ENCODE results near the gene MACROD2. TPM values are rescaled to one million over a fixed set of nuclear protein-coding genes. Genes with fewer than 3 reads are reported as not detected.

Gene MACROD2
- total and polyA plus RNA-seq, 2 experiments from 2014 or later, result 2.8 to 4.3 TPM

GRCh38 chr20:14401479-14402138, 406.3 kb downstream of the MACROD2 start (continued):
- TF ChIP-seq ZNF462 (CRISPR knock-in tag; IDR thresholded peaks at IDR 0.05) (no peak), POLR2AphosphoS5 (IDR thresholded peaks at IDR 0.05; ENCODE audit: low read depth) (no peak), CTCF (conservative IDR thresholded peaks at IDR 0.05; ENCODE audit: low read depth in 2 of 2) (no peak)

- no peak overlapping the region for H3K4me2 ChIP-seq
- peaks cover 9% of the 10 kb centered on the region; the same call in 1 of the 2 replicates for H3K4me1 ChIP-seq (ENCODE audit: insufficient read depth)
Observed at GRCh38 chr20:14404515-14404914, 409.2 kb downstream of the MACROD2 start.

More at GRCh38 chr20:14404515-14404914, 409.2 kb downstream of the MACROD2 start:
- H3K27ac ChIP-seq (ENCODE audit: low read depth), result no peak overlapping the region
- no peak overlapping the region for H3K4me3 ChIP-seq
- no peak overlapping the region for H3K4me3 Mint-ChIP-seq
- H3F3A ChIP-seq (replicated peaks; ENCODE audit: low read depth), result no peaks in the 10 kb centered on the region
- H3K27ac Mint-ChIP-seq, result no peak overlapping the region
- no peaks in the 10 kb centered on the region for H3K9me2 ChIP-seq (ENCODE audit: insufficient read depth)
- DNase-seq (ENCODE audit: low spot score) (no peak), ATAC-seq (no peak)
- peaks cover 18% of the 10 kb centered on the region for H3K27me3 Mint-ChIP-seq (ENCODE audit: insufficient read depth, low read depth, poor library complexity)
- H3K9me3 Mint-ChIP-seq, result no peaks in the 10 kb centered on the region
- H4K20me1 ChIP-seq (replicated peaks; ENCODE audit: insufficient read depth), result no peaks in the 10 kb centered on the region
- H2AFZ ChIP-seq, result no peak overlapping the region
- no peak for TF ChIP-seq ZNF114 (CRISPR knock-in tag; IDR thresholded peaks at IDR 0.05)
- peaks cover 23% of the 10 kb centered on the region for H3K27me3 ChIP-seq (ENCODE audit: insufficient read depth)
- H3K36me3 ChIP-seq (ENCODE audit: insufficient read depth), result no peaks in the 10 kb centered on the region
- H3K36me3 Mint-ChIP-seq (ENCODE audit: low read depth), result no peaks in the 10 kb centered on the region
- H3K4me1 Mint-ChIP-seq, result peaks cover 15% of the 10 kb centered on the region; the same call in 2 of the 3 replicates
- H3K79me2 ChIP-seq (replicated peaks; ENCODE audit: insufficient read depth), result no peaks in the 10 kb centered on the region

Data from GM23338 (cell line).